HL-60 (cell line): ENCODE measurements around the gene EBF3.

Experiments used
- DNase-seq, 2 experiments: peaks; one replicate each; pipeline ENCODE4 v3.0.0-alpha.2; 2010 to 2020; ENCODE audit warnings: low read depth in 1 of 2, low spot score in 1 of 2
- H3K27ac ChIP-seq: fragments of 250-450 bp; sonication (Bioruptor Pico); replicated peaks from 2 replicates; pipeline ENCODE4 v1.5.1; 2020; ENCODE audit warnings: mild to moderate bottlenecking, moderate library complexity
- H3K27me3 ChIP-seq: fragments of 250-450 bp; sonication (Bioruptor Pico); 2 replicates; pipeline ENCODE4 v1.5.1; 2021; ENCODE audit warnings: mild to moderate bottlenecking, moderate library complexity; ENCODE audit not compliant: insufficient read depth, poor library complexity, severe bottlenecking
- H3K4me3 ChIP-seq: replicated peaks from 2 replicates; pipeline ENCODE4 v1.5.1; 2011; ENCODE audit warnings: mild to moderate bottlenecking, control low read depth, low read length; ENCODE audit not compliant: insufficient read depth
- CTCF ChIP-seq: IDR thresholded peaks from one replicate; pipeline ENCODE4 v1.5.1; 2011; ENCODE audit warnings: low read length, control low read depth, inconsistent platforms; ENCODE audit not compliant: insufficient read depth
- GABPA ChIP-seq: IDR thresholded peaks from 2 replicates; pipeline ENCODE4 v1.6.1; 2012; ENCODE audit warnings: low read depth
- POLR2AphosphoS5 ChIP-seq: IDR thresholded peaks from 2 replicates; pipeline ENCODE4 v1.6.1; 2012; ENCODE audit warnings: low read depth
- REST ChIP-seq: IDR thresholded peaks from 2 replicates; pipeline ENCODE4 v1.6.1; 2012; ENCODE audit warnings: low read depth; ENCODE audit not compliant: insufficient replicate concordance
- SPI1 ChIP-seq: IDR thresholded peaks from 2 replicates; pipeline ENCODE4 v1.6.1; 2012; ENCODE audit warnings: low read depth, mild to moderate bottlenecking, borderline replicate concordance

The EBF3 gene

GRCh38 chr10:129932182-129932581 lies 31.9 kb downstream of the EBF3 start:
- H3K4me3 ChIP-seq = no peak overlapping the region
- no peak for DNase-seq
- no peaks in the 10 kb centered on the region for H3K27me3 ChIP-seq
- H3K27ac ChIP-seq = no peak overlapping the region
- TF ChIP-seq GABPA (no peak), POLR2AphosphoS5 (no peak), CTCF (no peak), REST (no peak), SPI1 (no peak)

GRCh38 chr10:129929343-129930292 lies 34.5 kb downstream of the EBF3 start:
- Histone ChIP-seq H3K27ac (no peak overlapping the region), H3K27me3 (no peaks in the 10 kb centered on the region), H3K4me3 (no peak overlapping the region)
- TF ChIP-seq REST (no peak), GABPA (no peak), CTCF (no peak), POLR2AphosphoS5 (no peak)
- DNase-seq = no peak

- Histone ChIP-seq H3K27me3 (no peaks in the 10 kb centered on the region), H3K27ac (no peak overlapping the region), H3K4me3 (no peak overlapping the region)
- no peak for DNase-seq
- TF ChIP-seq POLR2AphosphoS5 (no peak), CTCF (no peak)
These were observed 36.5 kb downstream of the EBF3 start for GRCh38 chr10:129927351-129928120.
